ENCODE data around the gene AURKAIP1.

- TF ChIP-seq MAX (IDR thresholded peaks at IDR 0.05; ENCODE audit: low read depth, low read length), result no peak
- TF ChIP-seq CTCF (IDR thresholded peaks at IDR 0.05; ENCODE audit: low read depth, low read length), result no peak
These were observed 3.7 kb downstream of the AURKAIP1 start for GRCh38 chr1:1371364-1371745.

Measured in NB4 (cell line).